Activated gamma-delta T cell treated with Interleukin-2 at 50 U/mL for 16 hours (primary cell): ENCODE data around the gene EML6.

Experiments
- DNase-seq: peaks from one replicate; pipeline ENCODE4 v3.0.0-alpha.2; 2020

EML6 gene

GRCh38 chr2:54760310-54760709, 36.8 kb downstream of the EML6 start:
- no peak for DNase-seq

GRCh38 chr2:54763636-54764291, 40.3 kb downstream of the EML6 start:
- DNase-seq, result no peak

GRCh38 chr2:54767921-54768320, 44.5 kb downstream of the EML6 start:
- no peak for DNase-seq

DNA sequence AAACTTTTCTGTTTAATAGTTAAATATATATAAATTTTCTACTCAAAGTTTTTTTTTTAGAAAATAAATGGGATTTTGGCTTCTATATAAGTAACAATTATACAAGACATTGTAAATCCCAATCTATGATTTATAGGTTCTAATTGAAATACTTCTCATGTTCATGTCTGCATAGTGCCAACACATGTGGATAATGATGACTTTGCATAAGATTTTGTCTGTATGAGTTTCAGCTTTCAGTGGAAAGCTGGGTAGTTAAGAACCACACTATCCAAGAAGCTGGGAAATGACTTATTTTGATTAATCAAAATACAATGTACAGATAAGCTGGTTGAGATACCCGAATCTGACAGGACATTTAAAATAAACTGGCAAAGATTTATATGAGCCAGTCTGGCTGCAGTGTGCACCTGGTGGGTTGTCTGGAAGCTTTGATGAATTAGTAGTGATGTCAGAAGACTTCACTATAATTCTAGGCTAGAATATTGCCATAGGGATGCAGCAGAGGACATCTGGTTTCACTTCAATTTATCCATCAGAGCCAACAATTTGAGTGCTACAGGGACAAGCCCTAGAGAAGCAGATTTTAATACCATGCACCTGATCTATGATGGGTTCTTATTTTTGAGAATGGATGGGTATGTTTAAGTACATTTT, 45.4 kb downstream of the EML6 start:
- no peak for DNase-seq

DNA sequence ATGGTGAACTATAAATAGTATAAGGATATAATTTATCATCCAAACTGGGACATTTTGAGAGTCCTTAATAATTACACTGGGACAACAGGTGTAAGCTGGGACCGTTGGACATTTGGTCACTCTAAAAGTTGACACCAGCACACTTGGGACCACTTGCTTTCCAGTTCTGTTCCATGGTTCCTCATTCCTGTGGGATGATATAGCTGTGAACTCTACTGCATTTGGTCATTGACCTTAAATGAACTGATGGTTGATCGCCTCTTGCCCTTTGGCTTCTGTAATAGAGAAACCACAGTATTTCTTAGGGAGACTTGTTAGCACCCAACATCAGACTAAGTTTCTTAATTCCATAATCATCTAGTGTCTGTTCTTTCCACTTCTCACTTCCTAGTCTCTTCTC, 46.7 kb downstream of the EML6 start:
- no peak for DNase-seq

GRCh38 chr2:54770676-54771075, 47.2 kb downstream of the EML6 start:
- no peak for DNase-seq

- DNase-seq, result no peak
These were observed 47.9 kb downstream of the EML6 start for GRCh38 chr2:54771166-54771885.

DNA sequence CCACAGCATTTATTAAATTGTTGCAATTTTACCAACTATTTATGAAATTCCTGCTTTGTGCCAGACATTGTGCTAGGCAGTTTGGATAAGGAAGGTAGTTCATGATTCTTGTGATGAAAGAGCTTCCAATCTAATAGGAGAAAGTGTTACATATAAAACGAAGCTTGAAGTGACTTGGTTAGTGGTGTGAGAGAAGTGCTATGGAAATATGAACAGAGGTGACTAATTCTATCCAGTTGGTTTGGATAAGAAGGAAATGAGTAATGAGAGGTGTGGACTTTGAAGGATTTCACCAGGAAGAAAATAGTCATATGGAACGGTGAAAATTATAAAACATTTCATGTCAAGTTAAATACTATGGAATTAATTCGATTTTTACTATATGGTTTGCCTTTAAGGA, 48.6 kb downstream of the EML6 start:
- DNase-seq, result no peak

DNA sequence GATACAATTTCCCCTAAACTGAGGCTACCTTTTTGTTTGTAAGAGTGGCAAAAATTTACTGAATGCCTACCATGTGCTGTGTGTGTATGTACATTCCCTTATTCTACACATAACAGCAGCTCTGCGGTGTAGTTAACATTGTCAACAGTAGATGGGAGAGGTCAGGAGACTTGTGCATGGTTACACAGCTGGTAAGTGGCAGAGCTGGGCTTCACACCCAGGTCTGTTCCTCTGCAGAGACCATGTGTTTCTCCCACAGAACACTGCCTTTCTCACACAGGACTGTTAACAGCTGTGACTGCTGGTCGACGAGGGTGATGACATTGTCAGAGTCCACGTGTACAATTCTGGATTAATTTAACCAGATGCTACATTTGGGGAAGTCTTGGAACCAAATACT, 49.1 kb downstream of the EML6 start:
- DNase-seq, result no peak

GRCh38 chr2:54773233-54773632, 49.8 kb downstream of the EML6 start:
- DNase-seq, result no peak

GRCh38 chr2:54773838-54774237, 50.4 kb downstream of the EML6 start:
- no peak for DNase-seq

- no peak for DNase-seq
These were observed 52.2 kb downstream of the EML6 start for GRCh38 chr2:54775710-54776109.

DNA sequence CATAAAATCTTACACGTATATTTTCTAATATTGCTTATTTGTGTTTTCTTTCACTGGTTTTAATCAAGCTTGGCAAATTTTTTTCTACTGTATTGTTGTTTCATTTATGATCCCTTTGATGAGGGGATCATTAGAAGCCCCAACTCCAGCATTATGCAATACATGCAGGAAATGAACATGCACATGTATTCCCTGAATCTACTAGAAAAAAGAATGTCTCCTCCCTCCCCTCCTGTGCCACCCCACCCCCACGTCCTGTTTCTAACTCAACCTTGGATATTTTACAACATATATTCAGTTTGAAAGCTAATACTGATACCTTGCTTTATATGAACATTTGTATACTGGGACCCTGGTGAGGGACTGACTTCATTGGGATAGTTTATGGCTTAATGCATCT, 53.0 kb downstream of the EML6 start:
- DNase-seq, result no peak

GRCh38 chr2:54783349-54783748, 59.9 kb downstream of the EML6 start:
- DNase-seq, result no peak

- DNase-seq, result no peak
These were observed 63.8 kb downstream of the EML6 start for GRCh38 chr2:54787270-54787669.

DNA sequence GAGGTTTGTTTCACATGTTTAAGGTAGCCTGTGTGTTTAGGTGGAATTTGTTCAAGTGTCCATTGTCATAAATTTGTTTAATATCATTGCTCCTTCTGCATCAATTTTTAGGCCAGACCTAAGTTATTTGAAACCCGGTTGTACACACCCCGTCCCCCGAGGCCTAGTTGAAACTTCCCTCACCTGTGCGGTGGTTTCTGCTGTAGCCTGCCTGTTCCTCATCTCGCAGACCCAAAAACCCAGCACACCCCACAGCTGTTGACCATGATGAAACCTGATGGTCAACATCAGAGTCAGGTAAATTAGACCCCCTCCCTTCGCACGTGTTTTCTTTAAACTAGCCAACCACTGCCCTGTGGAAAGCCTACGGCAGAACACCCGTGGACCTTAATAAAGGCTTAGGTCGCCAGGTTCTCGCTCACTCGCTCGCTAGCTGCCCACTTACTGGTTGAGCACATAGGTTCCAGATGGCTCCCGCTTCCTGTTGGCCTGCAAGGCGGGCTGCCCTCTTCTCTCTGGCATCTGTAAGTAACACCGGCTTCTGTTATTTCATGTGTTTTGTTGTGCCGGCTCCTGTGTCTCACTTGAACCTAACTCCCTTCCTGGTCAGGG, 64.4 kb downstream of the EML6 start:
- DNase-seq, result no peak

DNA sequence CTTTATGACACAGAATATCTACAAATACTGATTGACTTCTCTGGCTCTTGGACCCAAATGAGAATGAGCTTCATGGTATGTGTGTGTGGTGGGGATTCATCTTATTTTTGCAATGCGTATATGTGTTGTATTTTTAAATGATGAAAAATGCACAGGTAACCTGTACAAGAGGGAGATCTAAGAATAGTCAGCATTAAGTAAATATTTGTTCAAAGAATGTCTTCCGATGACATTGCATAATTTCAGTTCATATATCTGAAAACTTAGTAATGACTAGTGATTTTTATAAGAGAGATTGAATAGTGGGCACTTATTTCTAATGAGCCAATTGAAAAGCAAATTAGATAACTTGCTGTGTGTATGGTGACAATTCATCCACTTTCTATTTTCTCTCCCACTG, 66.4 kb downstream of the EML6 start:
- DNase-seq, result no peak

GRCh38 chr2:54791831-54792230, 68.4 kb downstream of the EML6 start:
- DNase-seq, result no peak

GRCh38 chr2:54797307-54797706, 73.8 kb downstream of the EML6 start:
- no peak for DNase-seq

DNA sequence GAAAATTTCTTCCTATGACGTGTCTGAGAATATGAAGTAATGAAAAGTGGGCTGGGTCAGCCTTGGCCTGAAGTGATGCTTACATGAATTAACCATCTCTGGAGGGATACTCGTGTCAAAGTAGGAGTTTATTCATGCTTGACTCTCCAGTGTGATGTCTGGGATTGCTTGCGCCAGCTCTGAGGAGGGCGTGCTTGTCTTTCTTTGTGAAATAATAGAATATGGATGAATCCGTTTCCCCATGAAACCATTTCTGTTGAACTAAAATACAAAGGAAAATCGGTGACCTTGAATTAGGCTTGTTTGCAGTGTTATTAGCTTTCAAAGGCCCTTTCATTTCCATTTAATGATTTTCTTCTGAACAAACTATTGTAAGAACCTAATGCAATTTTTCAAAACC, 77.9 kb downstream of the EML6 start:
- no peak for DNase-seq

- no peak for DNase-seq
These were observed 80.6 kb downstream of the EML6 start for GRCh38 chr2:54803783-54804751.

DNA sequence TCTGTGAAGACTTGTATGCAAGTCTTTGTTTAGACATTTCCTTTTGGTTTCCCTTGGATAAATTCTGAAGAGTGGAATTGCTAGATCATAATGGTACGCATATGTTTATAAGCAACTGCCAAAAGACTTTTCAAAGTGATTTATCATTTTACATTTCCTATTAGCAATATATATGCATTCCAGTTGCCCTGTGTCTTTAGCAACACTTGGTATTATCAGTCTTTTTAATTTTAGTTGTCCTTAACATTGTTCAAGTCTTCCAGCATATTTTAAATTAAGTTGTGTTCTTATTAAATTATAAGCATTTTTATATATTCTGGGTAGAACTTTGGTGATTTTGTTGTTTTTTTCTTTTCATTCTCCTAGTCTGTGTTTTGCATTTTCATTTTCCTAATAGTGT, 81.8 kb downstream of the EML6 start:
- DNase-seq, result no peak

- DNase-seq, result no peak
These were observed 83.5 kb downstream of the EML6 start for GRCh38 chr2:54806975-54807374.
